MG63 (cell line): ENCODE results near the gene CDC14B. TPM values are rescaled to one million over a fixed set of nuclear protein-coding genes. Genes with fewer than 3 reads are reported as not detected.
"Not testable (repeated sequence)": the region's sequence is repeated elsewhere in the genome, so short reads cannot be mapped to it uniquely, and the experiment has no call there.

Experiments
- DNase-seq: peaks from one replicate; pipeline ENCODE4 v3.0.0-alpha.2; 2020
- H3K27me3 ChIP-seq: fragments of 250-450 bp; sonication (Bioruptor Pico); 2 replicates; pipeline ENCODE4 v1.5.1; 2020; ENCODE audit warnings: mild to moderate bottlenecking, moderate library complexity
- H3K36me3 ChIP-seq: fragments of 250-450 bp; sonication (Bioruptor Pico); 2 replicates; pipeline ENCODE4 v1.5.1; 2020; ENCODE audit warnings: mild to moderate bottlenecking, moderate library complexity
- H3K4me3 ChIP-seq: fragments of 250-450 bp; sonication (Bioruptor Pico); 2 replicates; pipeline ENCODE4 v1.5.1; 2020; ENCODE audit warnings: mild to moderate bottlenecking, moderate library complexity
- H3K9me3 ChIP-seq: fragments of 250-450 bp; sonication (Bioruptor Pico); 2 replicates; pipeline ENCODE4 v1.5.1; 2020; ENCODE audit warnings: mild to moderate bottlenecking, moderate library complexity
- total RNA-seq: library from RNA; depleted of rRNA; stranded (reverse); fragments of >200 nt; shearing (Covaris generic); gene quantifications from 2 replicates; pipeline ENCODE4 v1.2.3, GENCODE V29; 2014; ENCODE audit warnings: low replicate concordance; rRNA removed

The CDC14B gene
- 4.0 and 14.8 TPM in 2 replicates for total RNA-seq

- no peaks in the 10 kb centered on the region for H3K27me3 ChIP-seq
- no peaks in the 10 kb centered on the region for H3K9me3 ChIP-seq
- H3K4me3 ChIP-seq: peak within 1 kb of the TSS; percentile 59
- peak; percentile 79 for DNase-seq
- no peaks in the 10 kb centered on the region for H3K36me3 ChIP-seq
Observed at GRCh38 chr9:96619491-96620180, at the start of gene CDC14B. TSS of gene CDC14B (minus strand) at chr9:96619843. CDS start at chr9:96619378, 465 bp downstream.

GRCh38 chr9:96668868-96669534, 49.4 kb upstream of the CDC14B start:
- Histone ChIP-seq H3K4me3 (no peak overlapping the region), H3K36me3 (no peaks in the 10 kb centered on the region), H3K27me3 (no peaks in the 10 kb centered on the region), H3K9me3 (no peaks in the 10 kb centered on the region)
- no peak for DNase-seq

GRCh38 chr9:96667363-96667728, 47.7 kb upstream of the CDC14B start:
- H3K4me3 ChIP-seq: no peak overlapping the region
- no peaks in the 10 kb centered on the region for H3K27me3 ChIP-seq
- no peaks in the 10 kb centered on the region for H3K36me3 ChIP-seq
- H3K9me3 ChIP-seq: no peaks in the 10 kb centered on the region
- no peak for DNase-seq

- not testable (repeated sequence) for H3K36me3 ChIP-seq, DNase-seq, H3K9me3 ChIP-seq, H3K27me3 ChIP-seq, H3K4me3 ChIP-seq
Observed at GRCh38 chr9:96666653-96667362, 47.2 kb upstream of the CDC14B start.

- Histone ChIP-seq H3K27me3 (no peaks in the 10 kb centered on the region), H3K36me3 (no peaks in the 10 kb centered on the region)
- DNase-seq: no peak
Observed at GRCh38 chr9:96665789-96666188, 46.1 kb upstream of the CDC14B start.

GRCh38 chr9:96663506-96664120, 44.0 kb upstream of the CDC14B start:
- H3K4me3 ChIP-seq: no peak overlapping the region
- no peaks in the 10 kb centered on the region for H3K36me3 ChIP-seq
- no peaks in the 10 kb centered on the region for H3K9me3 ChIP-seq
- no peak for DNase-seq
- H3K27me3 ChIP-seq: no peaks in the 10 kb centered on the region

More at GRCh38 chr9:96665789-96666188, 46.1 kb upstream of the CDC14B start:
- Histone ChIP-seq H3K4me3 (no peak overlapping the region), H3K9me3 (no peaks in the 10 kb centered on the region)

GRCh38 chr9:96661711-96662110, 42.1 kb upstream of the CDC14B start:
- H3K4me3 ChIP-seq: no peak overlapping the region
- H3K9me3 ChIP-seq: no peaks in the 10 kb centered on the region
- DNase-seq: no peak
- no peaks in the 10 kb centered on the region for H3K36me3 ChIP-seq
- H3K27me3 ChIP-seq: no peaks in the 10 kb centered on the region

- Histone ChIP-seq H3K4me3 (no peak overlapping the region), H3K36me3 (no peaks in the 10 kb centered on the region), H3K27me3 (no peaks in the 10 kb centered on the region), H3K9me3 (no peaks in the 10 kb centered on the region)
- no peak for DNase-seq
Observed at GRCh38 chr9:96660692-96661248, 41.1 kb upstream of the CDC14B start.

- no peaks in the 10 kb centered on the region for H3K9me3 ChIP-seq
- no peaks in the 10 kb centered on the region for H3K27me3 ChIP-seq
- H3K36me3 ChIP-seq: peaks cover 16% of the 10 kb centered on the region
- DNase-seq: peak; percentile 84
- peak within 1 kb of the TSS; percentile 67 for H3K4me3 ChIP-seq
Observed at GRCh38 chr9:96655198-96655851, 35.7 kb upstream of the CDC14B start, which contains the start of gene PRXL2C. TSS of gene PRXL2C (minus strand) at chr9:96655317. CDS start at chr9:96655281, 36 bp downstream.

- Histone ChIP-seq H3K9me3 (no peaks in the 10 kb centered on the region), H3K36me3 (peaks cover 23% of the 10 kb centered on the region), H3K4me3 (peak overlapping the region; percentile 67), H3K27me3 (no peaks in the 10 kb centered on the region)
- DNase-seq: peak; percentile 90
Observed at GRCh38 chr9:96654450-96655197, 35.0 kb upstream of the CDC14B start.

GRCh38 chr9:96651626-96652025, 32.0 kb upstream of the CDC14B start:
- no peak for DNase-seq
- peaks cover 36% of the 10 kb centered on the region for H3K36me3 ChIP-seq
- H3K27me3 ChIP-seq: no peaks in the 10 kb centered on the region
- no peak overlapping the region for H3K4me3 ChIP-seq
- no peaks in the 10 kb centered on the region for H3K9me3 ChIP-seq

GRCh38 chr9:96649620-96650324, 30.1 kb upstream of the CDC14B start:
- DNase-seq: no peak
- peaks cover 47% of the 10 kb centered on the region for H3K36me3 ChIP-seq
- no peak overlapping the region for H3K4me3 ChIP-seq
- H3K9me3 ChIP-seq: no peaks in the 10 kb centered on the region
- no peaks in the 10 kb centered on the region for H3K27me3 ChIP-seq

GRCh38 chr9:96646081-96646991, 26.7 kb upstream of the CDC14B start:
- DNase-seq: peak; percentile 40
- H3K4me3 ChIP-seq: no peak overlapping the region
- H3K9me3 ChIP-seq: no peaks in the 10 kb centered on the region
- H3K27me3 ChIP-seq: no peaks in the 10 kb centered on the region
- peaks cover 46% of the 10 kb centered on the region for H3K36me3 ChIP-seq

GRCh38 chr9:96644137-96644536, 24.5 kb upstream of the CDC14B start:
- peaks cover 28% of the 10 kb centered on the region for H3K36me3 ChIP-seq
- no peaks in the 10 kb centered on the region for H3K27me3 ChIP-seq
- DNase-seq: no peak
- H3K4me3 ChIP-seq: no peak overlapping the region
- H3K9me3 ChIP-seq: no peaks in the 10 kb centered on the region
